Measurements from ENCODE around the gene HNRNPA1L2.

GRCh38 chr13:52664272-52664671 lies 22.0 kb downstream of the HNRNPA1L2 start:
- TF ChIP-seq, protein P1, sequence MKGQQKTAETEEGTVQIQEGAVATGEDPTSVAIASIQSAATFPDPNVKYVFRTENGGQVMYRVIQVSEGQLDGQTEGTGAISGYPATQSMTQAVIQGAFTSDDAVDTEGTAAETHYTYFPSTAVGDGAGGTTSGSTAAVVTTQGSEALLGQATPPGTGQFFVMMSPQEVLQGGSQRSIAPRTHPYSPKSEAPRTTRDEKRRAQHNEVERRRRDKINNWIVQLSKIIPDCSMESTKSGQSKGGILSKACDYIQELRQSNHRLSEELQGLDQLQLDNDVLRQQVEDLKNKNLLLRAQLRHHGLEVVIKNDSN (IDR thresholded peaks at IDR 0.05): no peak
- TF ChIP-seq CEBPB (IDR thresholded peaks at IDR 0.05) (no peak), RAD21 (IDR thresholded peaks at IDR 0.05; ENCODE audit: low read depth) (no peak), NFIC (IDR thresholded peaks at IDR 0.05) (no peak), EP300 (IDR thresholded peaks at IDR 0.05; ENCODE audit: borderline replicate concordance) (no peak), EGR1 (IDR thresholded peaks at IDR 0.05) (no peak)

Data from Ishikawa (cell line).